Measurements from ENCODE around the gene CAMLG. TPM values are rescaled to one million over a fixed set of nuclear protein-coding genes. Genes with fewer than 3 reads are reported as not detected.

The CAMLG gene
- total RNA-seq, 2 experiments from 2014 or later: 49.3 to 51.1 TPM

GRCh38 chr5:134772461-134773125 is 34.2 kb downstream of the CAMLG start:
- no peak overlapping the region for H3K27ac Mint-ChIP-seq
- no peak for TF ChIP-seq CTCF (IDR thresholded peaks at IDR 0.05)
- no peaks in the 10 kb centered on the region for H3K4me1 ChIP-seq (ENCODE audit: insufficient read depth, low read length)
- no peak overlapping the region for H3K4me3 ChIP-seq (ENCODE audit: low read length)
- ATAC-seq (ENCODE audit: poor library complexity) (no peak), DNase-seq (no peak)
- H3K4me3 Mint-ChIP-seq: no peak overlapping the region
- H3K27me3 Mint-ChIP-seq: no peaks in the 10 kb centered on the region
- ChIA-PET POLR2A (no interaction called here), CTCF (no interaction called here)
- H3K9me3 ChIP-seq (ENCODE audit: control insufficient read depth in 1 of 2, insufficient read depth in 1 of 2, low read length in 2 of 2): no peaks in the 10 kb centered on the region
- H3K36me3 Mint-ChIP-seq (ENCODE audit: low read depth): peaks cover 91% of the 10 kb centered on the region
- no peaks in the 10 kb centered on the region for H3K27me3 ChIP-seq (ENCODE audit: control insufficient read depth in 1 of 2, insufficient read depth in 2 of 2, low read length in 2 of 2)
- intact Hi-C loops (cut with DNase I, micrococcal nuclease): no loop called here
- no peak overlapping the region for H3K27ac ChIP-seq (ENCODE audit: low read depth in 1 of 2, low read length in 2 of 2)
- H3K9me3 Mint-ChIP-seq: no peaks in the 10 kb centered on the region
- peaks cover 79% of the 10 kb centered on the region for H3K36me3 ChIP-seq (ENCODE audit: insufficient read depth, low read length)
- H3K4me1 Mint-ChIP-seq (ENCODE audit: low read depth): no peaks in the 10 kb centered on the region

GRCh38 chr5:134777366-134777765 is 39.0 kb downstream of the CAMLG start:
- no peak overlapping the region for H3K4me3 ChIP-seq (ENCODE audit: low read length)
- DNase-seq (no peak), ATAC-seq (ENCODE audit: poor library complexity) (no peak)
- Mint-ChIP-seq H3K4me3 (no peak overlapping the region), H3K9me3 (no peaks in the 10 kb centered on the region), H3K4me1 (ENCODE audit: low read depth) (no peaks in the 10 kb centered on the region), H3K36me3 (ENCODE audit: low read depth) (peaks cover 81% of the 10 kb centered on the region), H3K27me3 (no peaks in the 10 kb centered on the region), H3K27ac (no peak overlapping the region)
- no peak overlapping the region for H3K27ac ChIP-seq (ENCODE audit: low read depth in 1 of 2, low read length in 2 of 2)
- no peaks in the 10 kb centered on the region for H3K27me3 ChIP-seq (ENCODE audit: control insufficient read depth in 1 of 2, insufficient read depth in 2 of 2, low read length in 2 of 2)
- ChIA-PET POLR2A (interaction anchor here (0.7 kb wide), 1 partner anchor 130 kb away, joined by 4 read pairs; no protein-coding TSS in a partner anchor), CTCF (no interaction called here)
- no peak for TF ChIP-seq CTCF (IDR thresholded peaks at IDR 0.05)
- H3K4me1 ChIP-seq (ENCODE audit: insufficient read depth, low read length): no peaks in the 10 kb centered on the region
- intact Hi-C loops (cut with DNase I, micrococcal nuclease): no loop called here
- H3K9me3 ChIP-seq (ENCODE audit: control insufficient read depth in 1 of 2, insufficient read depth in 1 of 2, low read length in 2 of 2): no peaks in the 10 kb centered on the region
- peaks cover 83% of the 10 kb centered on the region for H3K36me3 ChIP-seq (ENCODE audit: insufficient read depth, low read length)

- Histone ChIP-seq H3K4me3 (ENCODE audit: low read length) (no peak overlapping the region), H3K4me1 (ENCODE audit: insufficient read depth, low read length) (no peaks in the 10 kb centered on the region), H3K27ac (ENCODE audit: low read depth in 1 of 2, low read length in 2 of 2) (no peak overlapping the region), H3K27me3 (ENCODE audit: control insufficient read depth in 1 of 2, insufficient read depth in 2 of 2, low read length in 2 of 2) (no peaks in the 10 kb centered on the region), H3K9me3 (ENCODE audit: control insufficient read depth in 1 of 2, insufficient read depth in 1 of 2, low read length in 2 of 2) (no peaks in the 10 kb centered on the region), H3K36me3 (ENCODE audit: insufficient read depth, low read length) (peaks cover 75% of the 10 kb centered on the region)
- Mint-ChIP-seq H3K4me3 (no peak overlapping the region), H3K27ac (no peak overlapping the region), H3K27me3 (no peaks in the 10 kb centered on the region), H3K9me3 (no peaks in the 10 kb centered on the region), H3K36me3 (ENCODE audit: low read depth) (peaks cover 92% of the 10 kb centered on the region), H3K4me1 (ENCODE audit: low read depth) (no peaks in the 10 kb centered on the region)
- intact Hi-C loops (cut with DNase I, micrococcal nuclease): loop anchor here (1.0 to 10.0 kb wide), 3 partner anchors 50 to 121 kb away; partner anchors contain the start of genes PCBD2 (in 2 of the 2) and CAMLG (in 1 of the 2)
- TF ChIP-seq CTCF (IDR thresholded peaks at IDR 0.05): peak; percentile 25
- CTCF ChIA-PET: interaction anchor here (0.9 to 1.4 kb wide), 2 partner anchors 10 to 121 kb away, joined by 3 to 13 read pairs; partner anchors contain the start of gene PCBD2
- POLR2A ChIA-PET: interaction anchor here (0.8 to 0.9 kb wide), 2 partner anchors 61 to 120 kb away, joined by 3 to 7 read pairs; partner anchors contain the start of genes C5orf24 and PCBD2
- DNase-seq (peak in 5 of 14 experiments; percentile 9 to 39 (median 29)), ATAC-seq (ENCODE audit: poor library complexity) (no peak)
Observed at GRCh38 chr5:134784241-134784920, 46.0 kb downstream of the CAMLG start.

Measured in CD4-positive, alpha-beta T cell (primary cell).